Skeletal muscle satellite cell (primary cell): ENCODE results near the gene RGS17.
"Not testable (repeated sequence)": the region's sequence is repeated elsewhere in the genome, so short reads cannot be mapped to it uniquely, and the experiment has no call there.

Experiments used
- H3K27me3 ChIP-seq: 2 replicates; pipeline ENCODE4 v1.7.0; 2013; ENCODE audit warnings: low read length; ENCODE audit not compliant: control insufficient read depth, insufficient read depth
- H3K36me3 ChIP-seq: 2 replicates; pipeline ENCODE4 v1.7.0; 2013; ENCODE audit warnings: mild to moderate bottlenecking, control low read depth, low read length; ENCODE audit not compliant: insufficient read depth
- H3K4me1 ChIP-seq: 2 replicates; pipeline ENCODE4 v1.7.0; 2013; ENCODE audit warnings: low read length; ENCODE audit not compliant: control insufficient read depth, insufficient read depth
- H3K4me2 ChIP-seq: 2 replicates; pipeline ENCODE4 v1.7.0; 2013; ENCODE audit warnings: mild to moderate bottlenecking, low read length
- H3K4me3 ChIP-seq: 2 replicates; pipeline ENCODE4 v1.7.0; 2013; ENCODE audit warnings: low read length
- H3K9ac ChIP-seq: 2 replicates; pipeline ENCODE4 v1.7.0; 2013; ENCODE audit warnings: mild to moderate bottlenecking, low read depth, low read length, moderate library complexity
- H3K9me3 ChIP-seq: replicated peaks from 2 replicates; pipeline ENCODE4 v1.7.0; 2013; ENCODE audit warnings: mild to moderate bottlenecking, control low read depth, low read length

RGS17 gene

GRCh38 chr6:153146413-153146812 is 15.3 kb upstream of the RGS17 start:
- H3K4me3 ChIP-seq = no peak overlapping the region

GRCh38 chr6:153145591-153145990 is 14.5 kb upstream of the RGS17 start:
- Histone ChIP-seq H3K9ac (no peak overlapping the region), H3K9me3 (no peaks in the 10 kb centered on the region)

More at GRCh38 chr6:153146413-153146812, 15.3 kb upstream of the RGS17 start:
- Histone ChIP-seq H3K36me3 (no peaks in the 10 kb centered on the region), H3K4me1 (peaks cover 5% of the 10 kb centered on the region), H3K9me3 (no peaks in the 10 kb centered on the region), H3K9ac (no peak overlapping the region), H3K27me3 (no peaks in the 10 kb centered on the region), H3K4me2 (no peak overlapping the region)

GRCh38 chr6:153143200-153143599 is 12.1 kb upstream of the RGS17 start:
- H3K4me2 ChIP-seq = no peak overlapping the region
- H3K4me1 ChIP-seq = no peaks in the 10 kb centered on the region
- no peak overlapping the region for H3K4me3 ChIP-seq
- no peaks in the 10 kb centered on the region for H3K36me3 ChIP-seq
- no peaks in the 10 kb centered on the region for H3K9me3 ChIP-seq
- H3K27me3 ChIP-seq = no peaks in the 10 kb centered on the region
- no peak overlapping the region for H3K9ac ChIP-seq

More at GRCh38 chr6:153145591-153145990, 14.5 kb upstream of the RGS17 start:
- Histone ChIP-seq H3K4me2 (no peak overlapping the region), H3K36me3 (no peaks in the 10 kb centered on the region), H3K4me1 (no peaks in the 10 kb centered on the region), H3K4me3 (no peak overlapping the region), H3K27me3 (no peaks in the 10 kb centered on the region)

- no peaks in the 10 kb centered on the region for H3K9me3 ChIP-seq
- no peaks in the 10 kb centered on the region for H3K27me3 ChIP-seq
- H3K9ac ChIP-seq = no peak overlapping the region
- H3K4me1 ChIP-seq = no peaks in the 10 kb centered on the region
- H3K36me3 ChIP-seq = no peaks in the 10 kb centered on the region
- no peak overlapping the region for H3K4me3 ChIP-seq
- H3K4me2 ChIP-seq = no peak overlapping the region
Observed at GRCh38 chr6:153140299-153140698, 9.2 kb upstream of the RGS17 start.

GRCh38 chr6:153138930-153139329 is 7.8 kb upstream of the RGS17 start:
- no peaks in the 10 kb centered on the region for H3K27me3 ChIP-seq
- no peaks in the 10 kb centered on the region for H3K4me1 ChIP-seq
- no peaks in the 10 kb centered on the region for H3K36me3 ChIP-seq
- no peak overlapping the region for H3K4me2 ChIP-seq
- H3K4me3 ChIP-seq = no peak overlapping the region
- H3K9me3 ChIP-seq = no peaks in the 10 kb centered on the region
- no peak overlapping the region for H3K9ac ChIP-seq

- no peaks in the 10 kb centered on the region for H3K27me3 ChIP-seq
- no peaks in the 10 kb centered on the region for H3K4me1 ChIP-seq
- no peaks in the 10 kb centered on the region for H3K9me3 ChIP-seq
- H3K9ac ChIP-seq = no peak overlapping the region
- no peaks in the 10 kb centered on the region for H3K36me3 ChIP-seq
- H3K4me2 ChIP-seq = no peak overlapping the region
- no peak overlapping the region for H3K4me3 ChIP-seq
Observed at GRCh38 chr6:153135681-153136080, 4.6 kb upstream of the RGS17 start.

GRCh38 chr6:153133667-153134066 is 2.6 kb upstream of the RGS17 start:
- not testable (repeated sequence) for H3K4me1 ChIP-seq, H3K36me3 ChIP-seq, H3K9me3 ChIP-seq, H3K4me2 ChIP-seq, H3K4me3 ChIP-seq, H3K9ac ChIP-seq, H3K27me3 ChIP-seq

GRCh38 chr6:153130515-153131036 is 506 bp downstream of the RGS17 start:
- peak overlapping the region; percentile 89 for H3K4me3 ChIP-seq
- H3K4me1 ChIP-seq = peaks cover 6% of the 10 kb centered on the region
- H3K9me3 ChIP-seq = no peaks in the 10 kb centered on the region
- peak overlapping the region; percentile 88 for H3K4me2 ChIP-seq
- no peaks in the 10 kb centered on the region for H3K27me3 ChIP-seq
- H3K36me3 ChIP-seq = no peaks in the 10 kb centered on the region
- peak overlapping the region; percentile 81 for H3K9ac ChIP-seq

GRCh38 chr6:153129873-153130514 is 1.1 kb downstream of the RGS17 start:
- H3K4me1 ChIP-seq = peaks cover 6% of the 10 kb centered on the region
- peak overlapping the region; percentile 88 for H3K4me2 ChIP-seq
- H3K36me3 ChIP-seq = no peaks in the 10 kb centered on the region
- no peaks in the 10 kb centered on the region for H3K27me3 ChIP-seq
- H3K9ac ChIP-seq = peak overlapping the region; percentile 81
- peak overlapping the region; percentile 89 for H3K4me3 ChIP-seq
- H3K9me3 ChIP-seq = no peaks in the 10 kb centered on the region

GRCh38 chr6:153126218-153126617 is 4.9 kb downstream of the RGS17 start:
- Histone ChIP-seq H3K4me3 (no peak overlapping the region), H3K4me1 (peaks cover 15% of the 10 kb centered on the region), H3K9ac (no peak overlapping the region), H3K9me3 (no peaks in the 10 kb centered on the region), H3K4me2 (no peak overlapping the region), H3K36me3 (peaks cover 3% of the 10 kb centered on the region), H3K27me3 (no peaks in the 10 kb centered on the region)

GRCh38 chr6:153125032-153125431 is 6.0 kb downstream of the RGS17 start:
- H3K4me2 ChIP-seq = no peak overlapping the region
- H3K27me3 ChIP-seq = no peaks in the 10 kb centered on the region
- H3K9ac ChIP-seq = no peak overlapping the region
- no peaks in the 10 kb centered on the region for H3K9me3 ChIP-seq
- H3K36me3 ChIP-seq = peaks cover 3% of the 10 kb centered on the region
- H3K4me1 ChIP-seq = peaks cover 26% of the 10 kb centered on the region
- no peak overlapping the region for H3K4me3 ChIP-seq

GRCh38 chr6:153123801-153124200 is 7.3 kb downstream of the RGS17 start:
- Histone ChIP-seq H3K27me3 (no peaks in the 10 kb centered on the region), H3K4me3 (no peak overlapping the region), H3K4me1 (peaks cover 25% of the 10 kb centered on the region), H3K9me3 (no peaks in the 10 kb centered on the region), H3K4me2 (no peak overlapping the region), H3K9ac (no peak overlapping the region), H3K36me3 (peaks cover 7% of the 10 kb centered on the region)
